Endothelial cell of umbilical vein (primary cell): ENCODE results near the gene APCDD1L.

Experiments
- CTCF ChIP-seq, 2 donors: IDR thresholded peaks; 1 replicate in 1 of 2; 2 replicates in 1 of 2; pipeline ENCODE4 v1.5.1; 2011; ENCODE audit warnings: low read length in 2 of 2, mild to moderate bottlenecking in 2 of 2, moderate library complexity in 2 of 2, control low read depth in 1 of 2, inconsistent platforms in 1 of 2, low read depth in 1 of 2; ENCODE audit not compliant: insufficient read depth in 1 of 2; ENCODE audit errors: extremely low read depth in 1 of 2
- POLR2A ChIP-seq: IDR thresholded peaks from 2 replicates; pipeline ENCODE4 v1.6.1; 2012; ENCODE audit warnings: low read depth, mild to moderate bottlenecking, control low read depth, low read length
- TF ChIP-seq, protein P1 (sequence below): IDR thresholded peaks from 2 replicates; pipeline ENCODE4 v1.6.1; 2011; ENCODE audit not compliant: insufficient read depth, insufficient read length

- TF ChIP-seq CTCF (IDR thresholded peaks at IDR 0.05; ENCODE audit: extremely low read depth in 1 of 2, insufficient read depth in 1 of 2, low read depth in 1 of 2, low read length in 2 of 2): no peak
- no peak for TF ChIP-seq POLR2A
- TF ChIP-seq, protein P1, sequence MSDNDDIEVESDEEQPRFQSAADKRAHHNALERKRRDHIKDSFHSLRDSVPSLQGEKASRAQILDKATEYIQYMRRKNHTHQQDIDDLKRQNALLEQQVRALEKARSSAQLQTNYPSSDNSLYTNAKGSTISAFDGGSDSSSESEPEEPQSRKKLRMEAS: no peak
Measured at GRCh38 chr20:58528412-58528811, 13.2 kb upstream of the APCDD1L start.
